Liver (tissue), 3 donors: ENCODE data around the gene HHAT.
A peak's percentile ranks its signal among the peaks of the same experiment; 100 is the strongest.

Source experiments
- GABPA ChIP-seq, 2 donors: IDR thresholded peaks in 1 of 2; conservative IDR thresholded peaks in 1 of 2; 2 replicates each; pipeline ENCODE4 v1.6.1; 2016; ENCODE audit warnings: antibody characterized with exemption in 2 of 2, mild to moderate bottlenecking in 1 of 2, moderate library complexity in 1 of 2
- JUND ChIP-seq, 2 donors: IDR thresholded peaks; 2 replicates each; pipeline ENCODE4 v1.6.1; 2016; ENCODE audit warnings: antibody characterized with exemption in 2 of 2
- RAD21 ChIP-seq, 2 donors: IDR thresholded peaks; 2 replicates each; pipeline ENCODE4 v1.6.1; 2016; ENCODE audit warnings: antibody characterized with exemption in 2 of 2, mild to moderate bottlenecking in 2 of 2
- YY1 ChIP-seq: IDR thresholded peaks from 2 replicates; pipeline ENCODE4 v1.6.1; 2016; ENCODE audit warnings: antibody characterized with exemption, mild to moderate bottlenecking
- TF ChIP-seq, protein P1 (sequence below): fragments of 150-350 bp; IDR thresholded peaks from 2 replicates; pipeline ENCODE4 v1.5.1; 2017; ENCODE audit warnings: improper control_type of control experiment, low read depth, low read length; ENCODE audit not compliant: missing input control
- TF ChIP-seq, protein P2 (sequence below): IDR thresholded peaks from 2 replicates; pipeline ENCODE4 v1.6.1; 2016; ENCODE audit warnings: antibody characterized with exemption
- TF ChIP-seq, protein P3 (sequence below): IDR thresholded peaks from 2 replicates; pipeline ENCODE4 v1.6.1; 2016; ENCODE audit warnings: antibody characterized with exemption
- TF ChIP-seq, protein P4 (sequence below): IDR thresholded peaks from 2 replicates; pipeline ENCODE4 v1.6.1; 2016; ENCODE audit warnings: antibody characterized with exemption
- donor health status: healthy.
- donor health status: healthy.

DNA sequence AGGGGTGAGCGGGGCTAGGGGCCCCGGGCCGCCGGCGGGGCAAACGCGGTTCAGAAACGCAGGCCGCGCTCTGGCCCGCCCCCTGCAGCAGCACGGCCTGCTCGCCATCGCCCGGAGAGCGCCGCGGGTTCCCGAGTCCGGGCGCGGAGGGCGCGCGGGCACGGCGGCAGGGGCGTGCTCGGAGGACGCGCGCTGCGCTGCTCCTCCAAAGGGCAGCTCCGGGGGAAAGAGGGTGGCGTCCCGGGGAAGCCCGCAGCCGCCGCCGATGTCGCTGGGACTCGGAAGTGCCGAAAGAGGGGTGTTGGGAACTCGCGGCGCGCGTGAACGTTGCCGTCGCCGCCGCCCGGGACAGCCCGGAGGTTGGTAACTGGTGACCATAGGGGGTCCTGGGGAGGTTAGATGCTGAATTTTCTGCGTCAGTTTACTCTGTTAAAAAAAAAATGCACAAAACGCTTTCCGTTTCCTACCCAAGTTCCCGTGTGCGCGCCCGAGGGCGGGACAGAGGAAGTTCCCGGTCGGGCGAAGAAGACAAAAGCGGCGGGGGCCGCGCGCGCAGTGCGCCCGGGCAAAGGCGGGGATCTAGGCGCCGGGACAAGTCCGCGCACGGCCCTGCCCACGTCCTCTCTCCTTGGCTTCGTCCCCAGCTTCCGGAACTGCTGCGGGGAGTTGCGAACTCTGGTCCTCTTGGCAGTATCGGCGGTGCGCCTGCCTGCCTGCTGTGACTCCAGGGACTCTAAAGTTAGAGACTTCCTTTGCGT lies at the start of gene HHAT:
- TF ChIP-seq, protein P1, sequence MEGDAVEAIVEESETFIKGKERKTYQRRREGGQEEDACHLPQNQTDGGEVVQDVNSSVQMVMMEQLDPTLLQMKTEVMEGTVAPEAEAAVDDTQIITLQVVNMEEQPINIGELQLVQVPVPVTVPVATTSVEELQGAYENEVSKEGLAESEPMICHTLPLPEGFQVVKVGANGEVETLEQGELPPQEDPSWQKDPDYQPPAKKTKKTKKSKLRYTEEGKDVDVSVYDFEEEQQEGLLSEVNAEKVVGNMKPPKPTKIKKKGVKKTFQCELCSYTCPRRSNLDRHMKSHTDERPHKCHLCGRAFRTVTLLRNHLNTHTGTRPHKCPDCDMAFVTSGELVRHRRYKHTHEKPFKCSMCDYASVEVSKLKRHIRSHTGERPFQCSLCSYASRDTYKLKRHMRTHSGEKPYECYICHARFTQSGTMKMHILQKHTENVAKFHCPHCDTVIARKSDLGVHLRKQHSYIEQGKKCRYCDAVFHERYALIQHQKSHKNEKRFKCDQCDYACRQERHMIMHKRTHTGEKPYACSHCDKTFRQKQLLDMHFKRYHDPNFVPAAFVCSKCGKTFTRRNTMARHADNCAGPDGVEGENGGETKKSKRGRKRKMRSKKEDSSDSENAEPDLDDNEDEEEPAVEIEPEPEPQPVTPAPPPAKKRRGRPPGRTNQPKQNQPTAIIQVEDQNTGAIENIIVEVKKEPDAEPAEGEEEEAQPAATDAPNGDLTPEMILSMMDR: no peak
- no peak for TF ChIP-seq JUND (IDR thresholded peaks at IDR 0.05)
- TF ChIP-seq, protein P2, sequence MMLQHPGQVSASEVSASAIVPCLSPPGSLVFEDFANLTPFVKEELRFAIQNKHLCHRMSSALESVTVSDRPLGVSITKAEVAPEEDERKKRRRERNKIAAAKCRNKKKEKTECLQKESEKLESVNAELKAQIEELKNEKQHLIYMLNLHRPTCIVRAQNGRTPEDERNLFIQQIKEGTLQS: no peak
- TF ChIP-seq GABPA (IDR thresholded peaks at IDR 0.05 in 1 of 2, conservative IDR thresholded peaks at IDR 0.05 in 1 of 2): peak in 1 of 2 donors; percentile 64
- TF ChIP-seq, protein P3, sequence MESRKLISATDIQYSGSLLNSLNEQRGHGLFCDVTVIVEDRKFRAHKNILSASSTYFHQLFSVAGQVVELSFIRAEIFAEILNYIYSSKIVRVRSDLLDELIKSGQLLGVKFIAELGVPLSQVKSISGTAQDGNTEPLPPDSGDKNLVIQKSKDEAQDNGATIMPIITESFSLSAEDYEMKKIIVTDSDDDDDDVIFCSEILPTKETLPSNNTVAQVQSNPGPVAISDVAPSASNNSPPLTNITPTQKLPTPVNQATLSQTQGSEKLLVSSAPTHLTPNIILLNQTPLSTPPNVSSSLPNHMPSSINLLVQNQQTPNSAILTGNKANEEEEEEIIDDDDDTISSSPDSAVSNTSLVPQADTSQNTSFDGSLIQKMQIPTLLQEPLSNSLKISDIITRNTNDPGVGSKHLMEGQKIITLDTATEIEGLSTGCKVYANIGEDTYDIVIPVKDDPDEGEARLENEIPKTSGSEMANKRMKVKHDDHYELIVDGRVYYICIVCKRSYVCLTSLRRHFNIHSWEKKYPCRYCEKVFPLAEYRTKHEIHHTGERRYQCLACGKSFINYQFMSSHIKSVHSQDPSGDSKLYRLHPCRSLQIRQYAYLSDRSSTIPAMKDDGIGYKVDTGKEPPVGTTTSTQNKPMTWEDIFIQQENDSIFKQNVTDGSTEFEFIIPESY: peak; percentile 18
- TF ChIP-seq, protein P4, sequence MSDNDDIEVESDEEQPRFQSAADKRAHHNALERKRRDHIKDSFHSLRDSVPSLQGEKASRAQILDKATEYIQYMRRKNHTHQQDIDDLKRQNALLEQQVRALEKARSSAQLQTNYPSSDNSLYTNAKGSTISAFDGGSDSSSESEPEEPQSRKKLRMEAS: peak; percentile 63
- TF ChIP-seq RAD21 (IDR thresholded peaks at IDR 0.05): no peak
- peak; percentile 65 for TF ChIP-seq YY1
